ENCODE measurements around the gene GABRA5.

The GABRA5 gene

DNA sequence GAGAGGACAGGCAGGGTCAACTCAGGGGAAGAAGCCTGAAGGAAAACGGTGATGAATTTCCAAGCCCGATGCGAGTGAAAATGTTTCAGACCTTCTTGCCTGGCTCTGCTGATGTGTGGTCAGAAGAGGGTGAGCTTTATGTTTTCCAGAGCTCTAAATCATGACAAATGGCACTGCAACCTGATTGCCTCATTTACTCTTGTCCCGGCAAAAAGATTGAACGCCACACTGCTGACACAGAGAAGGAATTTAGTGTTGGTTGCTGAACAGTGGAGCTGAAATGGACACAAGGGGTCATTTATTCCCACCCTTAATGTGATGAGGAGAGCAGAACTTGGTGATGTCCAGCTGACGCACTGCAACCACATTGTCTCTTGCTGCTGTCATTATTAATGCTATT is 68.0 kb downstream of the GABRA5 start:
- H3K27ac ChIP-seq (ENCODE audit: low read length): no peak overlapping the region
- no peaks in the 10 kb centered on the region for H3K9me3 ChIP-seq (ENCODE audit: control insufficient read depth in 1 of 2, low read length in 2 of 2)
- H3K4me3 ChIP-seq (ENCODE audit: low read depth in 1 of 2, low read length in 2 of 2): no peak overlapping the region

DNA sequence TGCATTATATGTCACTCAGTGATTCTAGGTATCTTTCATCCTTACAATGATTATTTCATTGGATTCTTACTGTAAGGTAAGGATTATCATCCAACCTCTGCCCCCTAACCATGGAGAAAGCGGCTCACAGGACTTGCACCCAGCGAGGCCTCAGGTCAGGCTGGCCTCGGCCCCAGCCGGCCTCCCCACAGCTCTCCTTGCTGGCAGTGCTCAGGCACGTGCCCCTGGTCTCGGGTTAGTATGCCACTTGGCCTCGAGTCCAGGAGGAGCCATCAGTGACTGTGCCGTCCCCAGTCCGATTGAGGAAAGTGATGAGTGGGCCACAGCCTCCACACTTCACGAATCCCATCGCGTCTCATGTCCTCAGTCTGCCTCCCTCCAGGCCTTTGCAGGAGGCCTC is 68.5 kb downstream of the GABRA5 start:
- no peaks in the 10 kb centered on the region for H3K36me3 ChIP-seq (ENCODE audit: control insufficient read depth in 1 of 2, insufficient read depth in 2 of 2, low read length in 2 of 2)
- no peaks in the 10 kb centered on the region for H3K27me3 ChIP-seq (ENCODE audit: low read depth, low read length)
- H3K4me3 ChIP-seq (ENCODE audit: low read depth in 1 of 2, low read length in 2 of 2): no peak overlapping the region
- H3K27ac ChIP-seq (ENCODE audit: low read length): no peak overlapping the region
- H3K9me3 ChIP-seq (ENCODE audit: control insufficient read depth in 1 of 2, low read length in 2 of 2): no peaks in the 10 kb centered on the region
- H3K4me1 ChIP-seq (ENCODE audit: control insufficient read depth in 1 of 2, insufficient read depth in 2 of 2, low read length in 2 of 2): no peaks in the 10 kb centered on the region

More for the DNA sequence above, 68.0 kb downstream of the GABRA5 start:
- Histone ChIP-seq H3K36me3 (ENCODE audit: control insufficient read depth in 1 of 2, insufficient read depth in 2 of 2, low read length in 2 of 2) (no peaks in the 10 kb centered on the region), H3K27me3 (ENCODE audit: low read depth, low read length) (no peaks in the 10 kb centered on the region), H3K4me1 (ENCODE audit: control insufficient read depth in 1 of 2, insufficient read depth in 2 of 2, low read length in 2 of 2) (no peaks in the 10 kb centered on the region)

DNA sequence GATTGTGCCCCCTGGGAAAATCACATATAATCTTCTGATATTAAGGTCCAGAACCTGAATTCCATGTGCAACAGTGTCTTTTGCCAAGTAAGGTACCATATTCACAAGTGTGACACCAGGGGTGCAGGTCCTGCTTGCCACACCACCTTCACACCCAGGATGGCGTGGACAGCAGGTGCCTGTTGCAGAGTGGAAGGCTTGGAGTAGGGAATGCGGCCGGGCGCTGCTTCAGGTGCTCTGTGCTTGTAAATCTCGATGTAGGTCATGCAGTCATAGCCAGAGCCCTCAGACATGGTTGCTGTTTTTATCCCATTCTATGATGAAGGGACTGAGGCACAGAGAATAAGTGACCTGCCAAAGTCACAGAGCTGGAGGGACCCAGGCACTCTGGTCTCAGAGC is 69.6 kb downstream of the GABRA5 start:
- H3K4me1 ChIP-seq (ENCODE audit: control insufficient read depth in 1 of 2, insufficient read depth in 2 of 2, low read length in 2 of 2): no peaks in the 10 kb centered on the region
- no peak overlapping the region for H3K27ac ChIP-seq (ENCODE audit: low read length)
- H3K27me3 ChIP-seq (ENCODE audit: low read depth, low read length): no peaks in the 10 kb centered on the region
- no peaks in the 10 kb centered on the region for H3K36me3 ChIP-seq (ENCODE audit: control insufficient read depth in 1 of 2, insufficient read depth in 2 of 2, low read length in 2 of 2)
- no peak overlapping the region for H3K4me3 ChIP-seq (ENCODE audit: low read depth in 1 of 2, low read length in 2 of 2)
- no peaks in the 10 kb centered on the region for H3K9me3 ChIP-seq (ENCODE audit: control insufficient read depth in 1 of 2, low read length in 2 of 2)

DNA sequence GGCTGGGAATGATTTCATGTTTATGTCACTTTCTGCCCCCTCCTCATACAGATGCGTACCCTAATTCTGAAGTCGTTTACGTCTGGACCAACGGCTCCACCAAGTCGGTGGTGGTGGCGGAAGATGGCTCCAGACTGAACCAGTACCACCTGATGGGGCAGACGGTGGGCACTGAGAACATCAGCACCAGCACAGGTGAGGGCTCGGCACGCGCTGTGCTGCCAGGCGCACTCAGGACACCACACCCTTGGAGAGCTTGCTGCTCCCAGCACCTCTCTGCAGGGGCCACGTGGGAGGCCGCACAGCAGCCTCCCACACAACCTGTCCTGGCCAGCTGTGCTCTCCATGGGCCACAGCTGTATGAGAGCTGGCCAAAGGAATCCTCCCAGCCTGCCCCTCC is 70.3 kb downstream of the GABRA5 start:
- H3K27ac ChIP-seq (ENCODE audit: low read length): no peak overlapping the region
- H3K9me3 ChIP-seq (ENCODE audit: control insufficient read depth in 1 of 2, low read length in 2 of 2): no peaks in the 10 kb centered on the region
- H3K4me1 ChIP-seq (ENCODE audit: control insufficient read depth in 1 of 2, insufficient read depth in 2 of 2, low read length in 2 of 2): no peaks in the 10 kb centered on the region

DNA sequence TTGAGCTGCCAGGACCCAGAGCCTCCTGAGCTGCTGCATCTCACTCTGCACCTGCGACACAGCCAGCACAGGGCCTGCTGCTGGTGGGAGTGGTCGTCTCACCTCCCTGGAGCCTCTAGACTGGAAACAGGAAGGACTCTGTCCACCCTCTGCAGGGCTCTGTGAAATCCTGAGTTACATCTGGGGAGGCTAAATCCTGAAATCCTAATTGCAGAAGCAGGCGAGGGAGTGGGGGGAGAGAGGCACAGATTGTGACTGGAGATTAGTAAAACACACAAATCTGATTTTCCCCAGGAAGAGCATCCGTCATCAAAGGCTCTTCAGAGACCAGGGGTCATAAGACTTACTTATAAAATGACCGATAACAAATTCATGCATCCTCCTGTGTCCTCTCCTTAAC is 72.5 kb downstream of the GABRA5 start:
- no peak overlapping the region for H3K4me3 ChIP-seq (ENCODE audit: low read depth in 1 of 2, low read length in 2 of 2)
- no peaks in the 10 kb centered on the region for H3K36me3 ChIP-seq (ENCODE audit: control insufficient read depth in 1 of 2, insufficient read depth in 2 of 2, low read length in 2 of 2)
- H3K27me3 ChIP-seq (ENCODE audit: low read depth, low read length): no peaks in the 10 kb centered on the region
- no peaks in the 10 kb centered on the region for H3K4me1 ChIP-seq (ENCODE audit: control insufficient read depth in 1 of 2, insufficient read depth in 2 of 2, low read length in 2 of 2)
- no peak overlapping the region for H3K27ac ChIP-seq (ENCODE audit: low read length)
- H3K9me3 ChIP-seq (ENCODE audit: control insufficient read depth in 1 of 2, low read length in 2 of 2): no peaks in the 10 kb centered on the region

More for the DNA sequence above, 70.3 kb downstream of the GABRA5 start:
- Histone ChIP-seq H3K36me3 (ENCODE audit: control insufficient read depth in 1 of 2, insufficient read depth in 2 of 2, low read length in 2 of 2) (no peaks in the 10 kb centered on the region), H3K4me3 (ENCODE audit: low read depth in 1 of 2, low read length in 2 of 2) (no peak overlapping the region), H3K27me3 (ENCODE audit: low read depth, low read length) (no peaks in the 10 kb centered on the region)

DNA sequence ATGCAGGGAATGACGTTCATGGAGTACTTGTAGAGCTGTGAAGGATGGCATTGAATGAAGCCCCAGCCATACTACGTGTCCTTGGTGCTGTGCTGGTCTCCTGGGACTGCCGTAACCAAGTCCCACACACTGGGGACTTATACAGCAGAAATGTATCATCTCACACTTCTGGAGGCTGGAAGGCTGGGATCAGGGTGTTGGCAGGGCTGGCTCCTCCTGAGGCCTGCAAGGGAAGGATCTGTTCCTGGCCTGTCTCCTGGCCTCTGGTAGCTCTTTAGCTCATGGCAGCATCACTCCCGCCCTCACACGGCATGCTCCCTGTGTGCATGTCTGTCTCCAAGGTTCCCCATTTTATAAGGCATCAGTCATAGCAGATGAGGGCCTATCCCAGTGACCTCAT is 74.6 kb downstream of the GABRA5 start:
- Histone ChIP-seq H3K27me3 (ENCODE audit: low read depth, low read length) (no peaks in the 10 kb centered on the region), H3K27ac (ENCODE audit: low read length) (no peak overlapping the region), H3K4me3 (ENCODE audit: low read depth in 1 of 2, low read length in 2 of 2) (no peak overlapping the region), H3K9me3 (ENCODE audit: control insufficient read depth in 1 of 2, low read length in 2 of 2) (no peaks in the 10 kb centered on the region), H3K36me3 (ENCODE audit: control insufficient read depth in 1 of 2, insufficient read depth in 2 of 2, low read length in 2 of 2) (no peaks in the 10 kb centered on the region), H3K4me1 (ENCODE audit: control insufficient read depth in 1 of 2, insufficient read depth in 2 of 2, low read length in 2 of 2) (no peaks in the 10 kb centered on the region)

DNA sequence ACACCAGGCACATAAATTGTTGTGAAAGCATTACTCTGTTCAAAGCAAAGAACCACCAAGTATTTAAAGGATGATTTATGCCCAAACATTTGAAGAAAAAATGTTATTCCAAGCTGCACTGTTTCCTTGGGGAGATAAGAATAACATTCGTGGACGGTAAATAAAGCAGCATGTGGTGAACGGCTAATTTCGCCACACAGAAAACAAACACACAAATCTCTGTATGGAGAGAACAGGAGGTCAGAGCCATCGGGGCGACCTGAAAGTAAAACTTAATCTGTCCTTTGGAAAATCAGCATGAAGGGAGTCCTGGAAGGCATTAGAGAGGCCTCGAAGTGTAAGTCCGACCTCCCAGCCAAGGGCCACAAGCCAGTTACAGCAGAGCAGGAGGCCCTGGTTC is 77.0 kb downstream of the GABRA5 start:
- H3K36me3 ChIP-seq (ENCODE audit: control insufficient read depth in 1 of 2, insufficient read depth in 2 of 2, low read length in 2 of 2): no peaks in the 10 kb centered on the region
- H3K4me3 ChIP-seq (ENCODE audit: low read depth in 1 of 2, low read length in 2 of 2): no peak overlapping the region
- H3K9me3 ChIP-seq (ENCODE audit: control insufficient read depth in 1 of 2, low read length in 2 of 2): no peaks in the 10 kb centered on the region
- H3K4me1 ChIP-seq (ENCODE audit: control insufficient read depth in 1 of 2, insufficient read depth in 2 of 2, low read length in 2 of 2): no peaks in the 10 kb centered on the region
- H3K27me3 ChIP-seq (ENCODE audit: low read depth, low read length): no peaks in the 10 kb centered on the region
- no peak overlapping the region for H3K27ac ChIP-seq (ENCODE audit: low read length)

DNA sequence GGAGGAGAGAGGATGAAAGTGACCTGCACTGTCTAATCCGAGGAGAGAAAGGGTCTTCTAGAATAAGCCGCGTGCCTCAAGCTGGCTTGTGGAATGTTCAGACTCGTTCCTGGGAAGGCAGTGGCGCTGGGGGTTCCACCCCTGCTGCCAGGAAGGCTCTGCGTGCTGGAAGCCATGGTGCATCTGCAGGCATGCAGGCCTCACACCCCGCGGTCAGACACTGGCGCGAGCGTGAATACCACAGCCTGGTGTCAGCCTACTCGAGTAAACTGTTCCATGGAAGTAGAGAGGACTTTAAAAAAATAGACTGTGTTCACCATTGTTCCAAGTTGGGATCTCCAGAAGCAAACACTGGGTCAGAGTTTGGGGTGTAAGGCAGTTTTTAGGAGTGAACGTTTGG is 78.2 kb downstream of the GABRA5 start:
- H3K9me3 ChIP-seq (ENCODE audit: control insufficient read depth in 1 of 2, low read length in 2 of 2): no peaks in the 10 kb centered on the region
- no peak overlapping the region for H3K4me3 ChIP-seq (ENCODE audit: low read depth in 1 of 2, low read length in 2 of 2)
- no peaks in the 10 kb centered on the region for H3K36me3 ChIP-seq (ENCODE audit: control insufficient read depth in 1 of 2, insufficient read depth in 2 of 2, low read length in 2 of 2)
- H3K4me1 ChIP-seq (ENCODE audit: control insufficient read depth in 1 of 2, insufficient read depth in 2 of 2, low read length in 2 of 2): no peaks in the 10 kb centered on the region
- H3K27me3 ChIP-seq (ENCODE audit: low read depth, low read length): no peaks in the 10 kb centered on the region
- no peak overlapping the region for H3K27ac ChIP-seq (ENCODE audit: low read length)

DNA sequence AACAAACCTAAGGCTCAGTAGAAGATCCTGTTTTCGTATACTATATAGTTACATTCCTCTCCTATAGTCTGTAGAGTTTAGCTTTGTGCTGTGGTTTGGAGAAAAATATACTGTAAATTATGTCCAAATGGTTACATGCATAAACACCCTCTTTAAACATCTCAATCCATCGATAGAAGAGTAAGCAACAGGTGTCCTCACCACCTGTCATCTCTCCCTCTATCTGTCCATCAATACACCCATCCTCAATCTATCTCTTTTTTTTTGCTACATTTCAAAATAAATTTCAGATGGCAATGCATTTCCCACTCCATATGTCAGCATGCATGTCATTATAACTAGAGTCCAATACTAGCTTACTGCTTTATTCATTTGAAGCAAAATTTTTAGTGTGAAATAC is 83.1 kb downstream of the GABRA5 start:
- H3K36me3 ChIP-seq (ENCODE audit: control insufficient read depth in 1 of 2, insufficient read depth in 2 of 2, low read length in 2 of 2): no peaks in the 10 kb centered on the region
- H3K9me3 ChIP-seq (ENCODE audit: control insufficient read depth in 1 of 2, low read length in 2 of 2): peaks cover 0 to 4% of the 10 kb centered on the region in 2 donors
- H3K4me1 ChIP-seq (ENCODE audit: control insufficient read depth in 1 of 2, insufficient read depth in 2 of 2, low read length in 2 of 2): no peaks in the 10 kb centered on the region
- H3K27ac ChIP-seq (ENCODE audit: low read length): no peak overlapping the region
- H3K4me3 ChIP-seq (ENCODE audit: low read depth in 1 of 2, low read length in 2 of 2): no peak overlapping the region
- no peaks in the 10 kb centered on the region for H3K27me3 ChIP-seq (ENCODE audit: low read depth, low read length)

DNA sequence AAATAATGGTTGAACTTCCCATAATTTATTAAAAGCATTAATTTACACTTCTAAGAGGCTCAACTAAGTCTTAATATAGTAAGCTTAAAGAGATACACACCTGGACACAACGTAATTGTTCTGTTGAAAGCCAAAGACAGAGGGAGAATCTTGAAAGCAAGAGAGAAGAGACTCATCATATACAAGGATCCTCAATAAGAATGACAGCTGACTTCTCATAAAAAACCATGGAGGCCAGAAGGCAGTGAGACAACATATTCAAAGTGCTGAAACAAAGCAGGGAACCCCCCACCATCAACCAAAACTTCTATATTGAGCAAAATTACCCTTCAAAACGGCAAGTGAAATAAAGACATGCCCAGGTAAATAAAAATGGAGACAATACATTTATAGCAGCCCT is 87.5 kb downstream of the GABRA5 start:
- Histone ChIP-seq H3K36me3 (ENCODE audit: control insufficient read depth in 1 of 2, insufficient read depth in 2 of 2, low read length in 2 of 2) (no peaks in the 10 kb centered on the region), H3K4me1 (ENCODE audit: control insufficient read depth in 1 of 2, insufficient read depth in 2 of 2, low read length in 2 of 2) (no peaks in the 10 kb centered on the region), H3K27me3 (ENCODE audit: low read depth, low read length) (no peaks in the 10 kb centered on the region), H3K27ac (ENCODE audit: low read length) (no peak overlapping the region), H3K9me3 (ENCODE audit: control insufficient read depth in 1 of 2, low read length in 2 of 2) (peaks cover 0 to 4% of the 10 kb centered on the region in 2 donors), H3K4me3 (ENCODE audit: low read depth in 1 of 2, low read length in 2 of 2) (no peak overlapping the region)

DNA sequence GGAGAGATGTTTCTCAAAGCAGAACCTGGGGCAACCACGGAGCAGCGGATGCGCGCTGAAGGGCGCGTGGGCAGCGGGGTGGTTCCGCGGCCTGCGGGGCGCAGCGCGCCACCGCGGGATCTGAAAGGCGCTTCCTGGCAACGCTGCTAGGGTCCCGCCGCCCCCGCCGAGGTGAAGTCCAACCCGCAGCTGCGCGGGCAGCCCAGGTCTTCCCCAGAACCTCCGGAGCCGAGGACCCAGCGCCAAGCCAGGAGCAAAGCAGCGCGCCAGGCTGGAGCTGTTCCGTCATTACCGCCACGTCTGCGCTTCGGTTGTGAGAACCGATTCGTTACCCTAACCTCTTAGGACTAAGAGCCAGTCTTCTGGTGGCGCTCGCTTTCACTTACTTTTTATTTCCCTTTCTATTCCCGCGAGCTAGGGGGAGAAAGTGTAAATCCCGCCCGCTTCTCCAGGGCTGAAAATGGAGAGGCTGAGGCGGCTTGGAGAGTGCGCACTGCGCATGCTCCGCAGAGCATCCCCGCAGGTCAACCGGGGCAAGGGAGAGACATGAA is 100.9 kb downstream of the GABRA5 start:
- Histone ChIP-seq H3K4me3 (ENCODE audit: low read depth in 1 of 2, low read length in 2 of 2) (no peak overlapping the region), H3K4me1 (ENCODE audit: control insufficient read depth in 1 of 2, insufficient read depth in 2 of 2, low read length in 2 of 2) (peaks cover 0 to 9% of the 10 kb centered on the region in 2 donors), H3K27me3 (ENCODE audit: low read depth, low read length) (no peaks in the 10 kb centered on the region), H3K27ac (ENCODE audit: low read length) (no peak overlapping the region), H3K36me3 (ENCODE audit: control insufficient read depth in 1 of 2, insufficient read depth in 2 of 2, low read length in 2 of 2) (no peaks in the 10 kb centered on the region), H3K9me3 (ENCODE audit: control insufficient read depth in 1 of 2, low read length in 2 of 2) (no peaks in the 10 kb centered on the region)

DNA sequence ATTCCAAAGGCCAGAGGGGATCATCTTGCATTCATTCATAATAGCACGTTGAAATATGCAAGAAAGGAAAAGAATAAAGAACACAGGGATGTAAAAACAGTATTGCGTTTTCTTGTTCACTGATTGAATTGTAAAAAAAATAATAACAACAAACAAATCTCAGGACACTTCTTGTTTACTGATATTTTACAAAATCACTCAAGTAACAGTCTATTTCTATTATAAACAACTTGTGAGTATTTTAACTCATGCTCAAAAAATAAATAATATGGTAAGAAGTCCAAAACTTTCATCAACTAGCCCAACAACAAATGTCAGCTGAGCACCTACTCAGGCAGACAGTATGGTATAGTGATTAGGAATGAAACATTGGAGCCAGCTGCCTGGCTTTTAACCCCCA is 101.9 kb downstream of the GABRA5 start:
- Histone ChIP-seq H3K4me3 (ENCODE audit: low read depth in 1 of 2, low read length in 2 of 2) (no peak overlapping the region), H3K9me3 (ENCODE audit: control insufficient read depth in 1 of 2, low read length in 2 of 2) (no peaks in the 10 kb centered on the region), H3K27ac (ENCODE audit: low read length) (no peak overlapping the region), H3K36me3 (ENCODE audit: control insufficient read depth in 1 of 2, insufficient read depth in 2 of 2, low read length in 2 of 2) (no peaks in the 10 kb centered on the region), H3K27me3 (ENCODE audit: low read depth, low read length) (no peaks in the 10 kb centered on the region), H3K4me1 (ENCODE audit: control insufficient read depth in 1 of 2, insufficient read depth in 2 of 2, low read length in 2 of 2) (peaks cover 0 to 9% of the 10 kb centered on the region in 2 donors)
